Liver (tissue), 3 donors: Measurements from ENCODE around the gene SUN3.

Experiments
- CTCF ChIP-seq: fragments of 150-350 bp; IDR thresholded peaks from 2 replicates; pipeline ENCODE4 v1.5.1; 2017; ENCODE audit warnings: improper control_type of control experiment, low read depth, low read length; ENCODE audit not compliant: missing input control
- RAD21 ChIP-seq, 2 donors: IDR thresholded peaks; 2 replicates each; pipeline ENCODE4 v1.6.1; 2016; ENCODE audit warnings: antibody characterized with exemption in 2 of 2, mild to moderate bottlenecking in 2 of 2
- TF ChIP-seq, protein P1 (sequence below): IDR thresholded peaks from 2 replicates; pipeline ENCODE4 v1.6.1; 2016; ENCODE audit warnings: antibody characterized with exemption
- donor health status: healthy.
- donor health status: healthy.

- TF ChIP-seq CTCF (no peak), RAD21 (IDR thresholded peaks at IDR 0.05) (no peak)
- TF ChIP-seq, protein P1, sequence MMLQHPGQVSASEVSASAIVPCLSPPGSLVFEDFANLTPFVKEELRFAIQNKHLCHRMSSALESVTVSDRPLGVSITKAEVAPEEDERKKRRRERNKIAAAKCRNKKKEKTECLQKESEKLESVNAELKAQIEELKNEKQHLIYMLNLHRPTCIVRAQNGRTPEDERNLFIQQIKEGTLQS, result no peak
Measured at GRCh38 chr7:47943676-47944474, 85.0 kb downstream of the SUN3 start.
